ENCODE measurements around the gene TGFBR1.
"Not testable (repeated sequence)": the region's sequence is repeated elsewhere in the genome, so short reads cannot be mapped to it uniquely, and the experiment has no call there.

TGFBR1 gene

DNA sequence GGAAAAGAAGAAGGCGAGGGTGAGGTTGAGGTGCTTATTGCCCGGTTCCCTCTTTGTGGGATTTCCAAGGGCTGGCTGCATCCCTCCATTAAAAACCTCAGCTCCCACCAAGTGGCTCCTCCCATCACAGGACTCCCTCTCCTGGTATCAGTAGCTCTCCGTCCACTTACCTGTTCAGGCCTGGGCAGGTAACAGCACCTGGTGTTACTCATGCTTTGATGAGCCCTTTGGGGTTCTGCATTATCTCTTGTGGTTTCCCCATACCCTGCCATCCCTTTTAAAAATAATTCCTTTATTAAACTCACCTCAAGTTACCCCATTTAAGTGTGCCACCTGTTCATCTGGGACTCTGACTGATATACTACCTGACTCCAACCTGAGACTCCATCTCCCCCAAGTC, 17.5 kb upstream of the TGFBR1 start:
- no peak overlapping the region for H3K4me3 ChIP-seq (ENCODE audit: low read depth, low read length)
- no peak for DNase-seq (ENCODE audit: low read depth)
- TF ChIP-seq, protein P1, sequence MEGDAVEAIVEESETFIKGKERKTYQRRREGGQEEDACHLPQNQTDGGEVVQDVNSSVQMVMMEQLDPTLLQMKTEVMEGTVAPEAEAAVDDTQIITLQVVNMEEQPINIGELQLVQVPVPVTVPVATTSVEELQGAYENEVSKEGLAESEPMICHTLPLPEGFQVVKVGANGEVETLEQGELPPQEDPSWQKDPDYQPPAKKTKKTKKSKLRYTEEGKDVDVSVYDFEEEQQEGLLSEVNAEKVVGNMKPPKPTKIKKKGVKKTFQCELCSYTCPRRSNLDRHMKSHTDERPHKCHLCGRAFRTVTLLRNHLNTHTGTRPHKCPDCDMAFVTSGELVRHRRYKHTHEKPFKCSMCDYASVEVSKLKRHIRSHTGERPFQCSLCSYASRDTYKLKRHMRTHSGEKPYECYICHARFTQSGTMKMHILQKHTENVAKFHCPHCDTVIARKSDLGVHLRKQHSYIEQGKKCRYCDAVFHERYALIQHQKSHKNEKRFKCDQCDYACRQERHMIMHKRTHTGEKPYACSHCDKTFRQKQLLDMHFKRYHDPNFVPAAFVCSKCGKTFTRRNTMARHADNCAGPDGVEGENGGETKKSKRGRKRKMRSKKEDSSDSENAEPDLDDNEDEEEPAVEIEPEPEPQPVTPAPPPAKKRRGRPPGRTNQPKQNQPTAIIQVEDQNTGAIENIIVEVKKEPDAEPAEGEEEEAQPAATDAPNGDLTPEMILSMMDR (conservative IDR thresholded peaks at IDR 0.05; ENCODE audit: low read depth, low read length), result no peak

DNA sequence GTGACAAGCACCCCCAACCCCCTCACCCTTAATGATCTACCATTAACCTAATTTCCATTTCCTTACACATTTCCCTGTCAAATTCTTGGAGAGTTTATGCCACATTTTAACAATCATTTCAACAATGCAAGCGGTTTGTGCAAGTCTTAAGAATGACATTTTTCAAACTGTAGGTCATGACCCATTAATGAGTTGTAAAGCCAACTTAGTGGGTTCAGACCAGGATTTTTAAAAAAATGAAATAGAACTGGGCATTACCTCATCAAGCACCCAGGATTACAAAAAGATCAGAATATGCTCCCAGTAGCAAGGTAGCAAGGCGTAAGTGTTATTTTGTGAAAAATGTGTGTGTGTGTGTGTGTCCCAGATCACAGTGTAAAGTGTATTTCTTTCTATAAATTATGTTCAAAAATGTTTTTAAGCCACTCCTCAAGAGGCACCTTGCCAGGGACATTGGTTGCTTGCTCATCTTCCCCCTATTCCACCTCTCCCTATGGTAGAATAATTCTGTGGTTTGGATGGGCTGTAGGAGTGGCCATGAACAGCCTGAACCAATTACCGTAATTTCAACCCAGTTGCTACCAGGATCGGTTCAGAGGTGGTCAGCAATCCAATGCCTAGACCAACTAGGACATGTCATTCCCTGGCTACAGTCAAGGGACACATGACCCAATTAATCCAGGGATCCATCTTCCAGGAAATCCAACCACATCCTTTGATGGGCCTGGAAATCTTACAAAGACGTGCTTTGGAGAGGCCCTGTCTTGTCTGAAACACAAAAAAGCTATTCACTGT, 14.4 kb upstream of the TGFBR1 start:
- no peak for DNase-seq (ENCODE audit: low read depth)
- H3K4me3 ChIP-seq (ENCODE audit: low read depth, low read length), result no peak overlapping the region
- TF ChIP-seq, protein P1 (conservative IDR thresholded peaks at IDR 0.05; ENCODE audit: low read depth, low read length), result no peak

DNA sequence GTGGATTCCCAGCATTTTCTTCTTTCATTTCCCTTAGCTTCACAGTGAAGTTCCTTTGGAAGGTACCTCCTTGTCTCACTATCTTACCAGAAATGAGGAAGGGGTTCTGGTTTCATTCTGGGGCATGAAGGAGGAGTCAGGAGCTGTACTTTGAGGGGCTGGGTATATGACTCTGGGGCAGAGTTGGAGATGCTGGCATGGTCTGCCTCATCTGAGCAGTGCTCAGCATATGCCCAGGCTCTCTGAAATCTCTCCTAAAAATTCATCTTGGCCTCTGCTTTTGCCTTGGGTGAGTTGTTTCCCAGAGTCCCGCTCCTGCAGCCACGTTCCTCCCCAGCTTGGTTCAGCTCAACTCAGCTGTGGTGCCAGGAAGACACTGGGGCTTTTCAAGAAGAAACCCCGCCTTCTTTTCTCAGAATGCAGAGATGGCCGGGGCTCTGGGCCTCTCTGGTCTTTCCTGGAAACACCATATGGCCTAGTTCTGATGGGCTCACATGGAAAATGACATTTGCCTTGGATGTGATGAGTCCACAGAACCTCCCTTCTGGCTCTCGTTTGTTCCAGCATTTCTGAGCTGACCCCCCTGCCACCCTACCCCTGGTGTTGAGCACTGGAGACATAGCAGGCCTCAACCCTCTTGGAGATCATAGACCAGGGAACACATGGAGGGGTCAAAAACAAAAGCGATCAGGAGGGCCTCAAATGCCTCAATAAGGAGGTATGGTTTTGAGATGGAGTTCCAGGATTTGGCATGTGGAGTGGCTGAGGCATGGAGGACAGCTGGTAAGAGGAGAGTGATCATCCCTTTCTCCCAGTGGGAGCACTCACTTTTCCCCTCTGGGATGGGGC, 12.0 kb upstream of the TGFBR1 start:
- H3K4me3 ChIP-seq (ENCODE audit: low read depth, low read length), result no peak overlapping the region
- TF ChIP-seq, protein P1 (conservative IDR thresholded peaks at IDR 0.05; ENCODE audit: low read depth, low read length), result no peak
- DNase-seq (ENCODE audit: low read depth), result no peak

DNA sequence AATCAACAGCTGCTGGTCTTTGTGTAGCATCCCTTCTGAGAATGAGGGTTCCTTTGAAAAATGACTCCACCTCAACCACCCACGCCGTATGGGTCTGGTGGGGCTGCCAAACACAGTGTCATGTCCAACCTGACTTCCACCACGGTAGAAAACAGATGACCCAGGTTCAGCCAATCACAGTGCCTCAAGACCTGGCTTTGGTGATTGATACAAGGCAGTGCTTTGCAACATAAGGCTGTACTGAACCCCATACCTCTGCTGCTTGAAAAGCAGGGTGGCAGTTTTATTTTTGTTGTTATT, 11.5 kb upstream of the TGFBR1 start:
- no peak for DNase-seq (ENCODE audit: low read depth)
- TF ChIP-seq, protein P1 (conservative IDR thresholded peaks at IDR 0.05; ENCODE audit: low read depth, low read length), result no peak
- no peak overlapping the region for H3K4me3 ChIP-seq (ENCODE audit: low read depth, low read length)

DNA sequence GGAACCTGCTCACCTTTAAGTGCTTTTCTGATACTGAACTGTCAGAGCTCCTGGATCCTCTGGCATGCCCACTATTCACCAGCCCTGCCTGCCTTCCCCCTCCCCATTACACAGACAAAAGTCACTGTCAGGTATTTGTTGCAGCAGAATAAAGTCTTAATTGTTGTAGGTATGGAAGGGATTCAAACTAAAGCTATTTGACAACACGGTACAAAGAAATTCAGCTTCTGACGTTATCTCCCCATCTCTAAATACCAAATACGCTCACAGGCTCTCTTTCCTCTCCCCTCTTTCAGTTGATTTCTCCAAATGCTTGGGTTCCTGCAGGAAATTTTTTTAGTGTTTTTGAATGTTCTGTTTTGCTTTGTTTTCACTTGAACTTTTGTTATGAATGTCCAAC, 9.3 kb upstream of the TGFBR1 start:
- TF ChIP-seq, protein P1 (conservative IDR thresholded peaks at IDR 0.05; ENCODE audit: low read depth, low read length), result no peak
- no peak overlapping the region for H3K4me3 ChIP-seq (ENCODE audit: low read depth, low read length)
- DNase-seq (ENCODE audit: low read depth), result no peak

DNA sequence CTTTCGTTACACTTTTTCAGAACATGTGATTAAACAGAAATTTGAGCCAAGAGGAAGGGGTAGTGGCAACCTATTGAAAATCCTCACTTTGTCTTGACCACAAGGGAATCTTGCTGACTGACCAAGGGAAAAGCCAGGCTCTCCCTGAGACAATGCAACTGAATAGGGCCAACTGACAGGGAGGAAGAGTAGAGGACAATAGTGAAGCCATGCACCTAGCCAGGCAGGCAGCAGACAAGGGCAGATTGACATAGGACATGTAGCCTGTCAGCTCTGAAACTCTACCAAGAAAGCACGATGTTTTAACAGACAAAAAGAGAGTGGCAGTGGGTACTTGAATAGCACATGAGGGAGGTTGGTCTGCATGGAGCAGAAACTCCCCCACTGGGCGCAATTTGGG, 8.5 kb upstream of the TGFBR1 start:
- no peak overlapping the region for H3K4me3 ChIP-seq (ENCODE audit: low read depth, low read length)
- TF ChIP-seq, protein P1 (conservative IDR thresholded peaks at IDR 0.05; ENCODE audit: low read depth, low read length), result no peak
- no peak for DNase-seq (ENCODE audit: low read depth)

DNA sequence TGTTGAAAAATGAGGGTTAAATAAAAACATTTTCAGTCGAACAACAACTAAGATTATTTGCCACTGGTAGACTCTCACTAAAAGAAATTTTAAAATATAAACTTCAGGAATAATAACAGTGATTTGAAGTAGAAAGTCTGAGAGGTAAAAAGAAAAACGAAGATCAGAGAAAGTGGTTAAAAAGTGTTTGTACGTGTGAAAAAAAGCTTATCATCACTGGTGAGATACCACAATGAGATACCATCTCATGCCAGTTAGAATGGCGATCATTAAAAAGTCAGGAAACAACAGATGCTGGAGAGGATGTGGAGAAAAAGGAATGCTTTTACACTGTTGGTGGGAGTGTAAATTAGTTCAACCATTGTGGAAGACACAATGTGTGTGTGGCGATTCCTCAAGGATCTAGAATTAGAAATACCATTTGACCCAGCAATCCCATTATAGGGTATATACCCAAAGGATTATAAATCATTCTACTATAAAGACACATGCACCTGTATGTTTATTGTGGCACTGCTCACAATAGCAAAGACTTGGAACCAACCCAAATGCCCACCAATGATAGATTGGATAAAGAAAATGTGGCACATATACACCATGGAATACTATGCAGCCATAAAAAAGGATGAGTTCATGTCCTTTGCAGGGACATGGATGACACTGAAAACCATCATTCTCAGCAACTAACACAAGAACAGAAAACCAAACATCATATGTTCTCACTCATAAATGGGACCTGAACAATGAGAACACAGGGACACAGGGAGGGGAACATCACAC, 4.9 kb upstream of the TGFBR1 start:
- DNase-seq (ENCODE audit: low read depth); H3K4me3 ChIP-seq (ENCODE audit: low read depth, low read length): not testable (repeated sequence)
